H1 (cell line): ENCODE results near the gene RPS28. TPM values are rescaled to one million over a fixed set of nuclear protein-coding genes. Genes with fewer than 3 reads are reported as not detected.
"Not testable (repeated sequence)": the region's sequence is repeated elsewhere in the genome, so short reads cannot be mapped to it uniquely, and the experiment has no call there.

Source experiments
- CTCF ChIA-PET: fragments of 300-600 bp; sonication (Branson Sonifier 250); formaldehyde crosslinking; loops from one replicate; lab custom pipeline; 2021; ENCODE audit not compliant: partially characterized antibody; lab: Charles Lee
- POLR2A ChIA-PET: fragments of 300-600 bp; sonication (Branson Sonifier 250); formaldehyde crosslinking; loops from one replicate; lab custom pipeline; 2021; ENCODE audit warnings: inconsistent platforms; ENCODE audit not compliant: partially characterized antibody; lab: Charles Lee
- DNase-seq, 2 experiments: peaks; one replicate each; pipeline versions ENCODE4 v3.0.0 to v3.0.0-alpha.2; 2010 to 2022; ENCODE audit warnings: low spot score in 2 of 2, low read depth in 1 of 2, mixed read lengths in 1 of 2
- FAIRE-seq: peaks from 2 replicates; lab custom pipeline; 2011; peaks lifted over from hg19 to GRCh38; lab: Jason Lieb, UNC
- H2AFZ ChIP-seq: 2 replicates; pipeline ENCODE4 v1.8.1; 2012; ENCODE audit warnings: low read length, inconsistent platforms
- H2AK5ac ChIP-seq: 2 replicates; pipeline ENCODE4 v1.6.1; 2013; ENCODE audit warnings: low read depth, low read length
- H2BK120ac ChIP-seq: replicated peaks from 2 replicates; pipeline ENCODE3; 2013; ENCODE audit warnings: low read depth, low read length, inconsistent platforms
- H2BK12ac ChIP-seq: 2 replicates; pipeline ENCODE4 v1.6.1; 2013; ENCODE audit warnings: low read depth, low read length
- H2BK15ac ChIP-seq: 2 replicates; pipeline ENCODE4 v1.6.1; 2013; ENCODE audit warnings: low read length
- H2BK20ac ChIP-seq: 2 replicates; pipeline ENCODE4 v1.6.1; 2013; ENCODE audit warnings: low read length
- H2BK5ac ChIP-seq: 2 replicates; pipeline ENCODE4 v1.6.1; 2013; ENCODE audit warnings: low read depth, low read length
- H3K14ac ChIP-seq: 2 replicates; pipeline ENCODE4 v1.6.1; 2013; ENCODE audit warnings: inconsistent platforms; ENCODE audit not compliant: insufficient read length
- H3K18ac ChIP-seq: 2 replicates; pipeline ENCODE4 v1.6.1; 2013; ENCODE audit warnings: low read length; ENCODE audit errors: extremely low read depth
- H3K23ac ChIP-seq: 2 replicates; pipeline ENCODE4 v1.6.1; 2013; ENCODE audit warnings: inconsistent platforms; ENCODE audit not compliant: insufficient read length
- H3K23me2 ChIP-seq: 2 replicates; pipeline ENCODE4 v1.6.1; 2013; ENCODE audit warnings: low read depth, low read length
- H3K27ac ChIP-seq: 2 replicates; pipeline ENCODE4 v1.6.1; 2011; ENCODE audit warnings: low read depth, low read length, inconsistent platforms
- H3K27me3 ChIP-seq, 4 experiments: replicated peaks in 1 of 4; 1 replicate in 1 of 4; 2 replicates in 3 of 4; pipeline versions ENCODE4 v1.6.1 to v1.8.1; 2011 to 2013; ENCODE audit warnings: low read length in 3 of 4, mild to moderate bottlenecking in 3 of 4, inconsistent platforms in 2 of 4, mixed read lengths in 2 of 4, moderate library complexity in 1 of 4; ENCODE audit not compliant: control insufficient read depth in 3 of 4, insufficient read depth in 3 of 4; ENCODE audit errors: extremely low read depth in 1 of 4
- H3K36me3 ChIP-seq, 4 experiments: 2 replicates each; pipeline versions ENCODE4 v1.6.1 to v1.8.1; 2011 to 2013; ENCODE audit warnings: mild to moderate bottlenecking in 4 of 4, low read length in 3 of 4, moderate library complexity in 2 of 4, control low read depth in 1 of 4, inconsistent platforms in 1 of 4; ENCODE audit not compliant: insufficient read depth in 4 of 4, control insufficient read depth in 2 of 4
- H3K4ac ChIP-seq: replicated peaks from 2 replicates; pipeline ENCODE3; 2013; ENCODE audit warnings: low read length, low read depth, mixed read lengths, inconsistent platforms; ENCODE audit not compliant: insufficient read length
- H3K4me1 ChIP-seq, 4 experiments: replicated peaks in 1 of 4; 1 replicate in 1 of 4; 2 replicates in 3 of 4; pipeline versions ENCODE4 v1.6.1 to v1.8.1; 2011 to 2013; ENCODE audit warnings: low read length in 3 of 4, inconsistent platforms in 2 of 4, mixed read lengths in 1 of 4; ENCODE audit not compliant: insufficient read depth in 4 of 4, control insufficient read depth in 3 of 4
- H3K4me2 ChIP-seq, 2 experiments: 2 replicates each; pipeline versions ENCODE4 v1.6.1 to v1.8.1; 2011 to 2013; ENCODE audit warnings: low read depth in 2 of 2, low read length in 2 of 2, control low read depth in 1 of 2, inconsistent platforms in 1 of 2, mild to moderate bottlenecking in 1 of 2; ENCODE audit not compliant: insufficient read depth in 1 of 2
- H3K4me3 ChIP-seq, 4 experiments: fragments of 200-600, 300-600 bp in 1 of 4; sonication (generic), shearing (Covaris generic), sonication (Bioruptor Twin) in 1 of 4; 2 replicates each; pipeline versions ENCODE4 v1.5.1 to v1.8.1; 2011 to 2016; ENCODE audit warnings: low read length in 4 of 4, low read depth in 3 of 4, control low read depth in 2 of 4, inconsistent platforms in 2 of 4, mild to moderate bottlenecking in 2 of 4, mixed read lengths in 1 of 4, moderate library complexity in 1 of 4; ENCODE audit not compliant: insufficient read depth in 2 of 4; ENCODE audit errors: extremely low read depth in 1 of 4
- H3K56ac ChIP-seq: replicated peaks from 2 replicates; pipeline ENCODE3; 2013; ENCODE audit warnings: low read depth, mild to moderate bottlenecking, mixed read lengths, low read length, inconsistent platforms; ENCODE audit not compliant: insufficient read length
- H3K79me1 ChIP-seq: 2 replicates; pipeline ENCODE4 v1.6.1; 2013; ENCODE audit warnings: low read depth, low read length, control low read depth
- H3K79me2 ChIP-seq, 2 experiments: 2 replicates each; pipeline versions ENCODE4 v1.6.1 to v1.8.1; 2012 to 2013; ENCODE audit warnings: low read length in 2 of 2, mild to moderate bottlenecking in 2 of 2, inconsistent platforms in 1 of 2; ENCODE audit not compliant: insufficient read depth in 2 of 2, control insufficient read depth in 1 of 2
- H3K9ac ChIP-seq, 4 experiments: replicated peaks in 1 of 4; 1 replicate in 1 of 4; 2 replicates in 3 of 4; pipeline versions ENCODE4 v1.6.1 to v1.8.1; 2011 to 2013; ENCODE audit warnings: low read depth in 3 of 4, low read length in 3 of 4, control low read depth in 2 of 4, mild to moderate bottlenecking in 2 of 4, moderate library complexity in 2 of 4, inconsistent platforms in 1 of 4; ENCODE audit errors: extremely low read depth in 1 of 4
- H3K9me3 ChIP-seq, 2 experiments: 2 replicates each; pipeline versions ENCODE4 v1.6.1 to v1.8.1; 2012 to 2013; ENCODE audit warnings: mild to moderate bottlenecking in 2 of 2, moderate library complexity in 2 of 2, control low read depth in 1 of 2, inconsistent platforms in 1 of 2, low read depth in 1 of 2, low read length in 1 of 2, mixed read lengths in 1 of 2; ENCODE audit not compliant: insufficient read depth in 2 of 2
- H4K20me1 ChIP-seq, 2 experiments: replicated peaks in 1 of 2; 2 replicates each; pipeline versions ENCODE3 to v1.8.1; 2011 to 2013; ENCODE audit warnings: inconsistent platforms in 2 of 2, low read length in 2 of 2, mild to moderate bottlenecking in 1 of 2; ENCODE audit not compliant: insufficient read depth in 2 of 2, control insufficient read depth in 1 of 2
- H4K5ac ChIP-seq: 2 replicates; pipeline ENCODE4 v1.6.1; 2013; ENCODE audit warnings: low read length, low read depth, mixed read lengths, inconsistent platforms; ENCODE audit not compliant: insufficient read length
- H4K8ac ChIP-seq: 2 replicates; pipeline ENCODE4 v1.8.0; 2013; ENCODE audit warnings: mild to moderate bottlenecking, moderate library complexity, low read length, inconsistent platforms; ENCODE audit not compliant: insufficient read depth; ENCODE audit errors: extremely low read depth
- H4K91ac ChIP-seq: replicated peaks from 2 replicates; pipeline ENCODE3; 2013; ENCODE audit warnings: low read length, mixed read lengths, inconsistent platforms; ENCODE audit not compliant: insufficient read length
- WGBS, 2 experiments: shearing (Covaris generic) in 1 of 2; methylation state at CpG; one replicate each; pipeline versions ENCODE4 v1.1.6 to v1.1.7; 2013 to 2015; ENCODE audit warnings: low lambda C conversion rate in 2 of 2, mixed read lengths in 2 of 2, inconsistent platforms in 1 of 2, low coverage in 1 of 2, missing lambda C conversion rate in 1 of 2; ENCODE audit not compliant: insufficient replicate concordance in 2 of 2, insufficient coverage in 1 of 2, insufficient read length in 1 of 2; ENCODE audit errors: extremely low coverage in 1 of 2, missing lambda C conversion rate in 1 of 2; 5-methylcytosine and 5-hydroxymethylcytosine counted together
- polyA plus RNA-seq, 7 experiments: library from polyadenylated mRNA; depleted of rRNA in 3 of 7; stranded (reverse) in 5 of 7; unstranded in 2 of 7; fragments of >200 nt in 5 of 7; fragments of 200-250 nt in 2 of 7; gene quantifications; 1 replicate in 5 of 7; 2 replicates in 1 of 7; 4 replicates in 1 of 7; pipeline versions ENCODE4 v1.2.1 to v1.2.3, GENCODE V29; 2011 to 2013; ENCODE audit warnings: missing spikeins in 2 of 7, mixed read lengths in 2 of 7
- total RNA-seq: library from RNA; stranded (reverse); fragmentation: NEBNext Ultra II Directional; extraction: Animal tissue kit (Norgen Biotek cat#: 25700); gene quantifications from 2 replicates; pipeline ENCODE4 v1.2.1, GENCODE V29; 2021

Gene RPS28
- total and polyA plus RNA-seq, 2 of the 8 experiments (the other 6 are each of a cell fraction or from before 2014, with no cell fraction given) = 1,241 to 1,699 TPM

GRCh38 chr19:8352845-8353244 is 31.5 kb downstream of the RPS28 start:
- ChIA-PET POLR2A (interaction anchor here (0.8 to 2.1 kb wide), 12 partner anchors 10 to 110 kb away, joined by 3 to 11 read pairs (median 4); partner anchors contain the start of genes ANGPTL4 and RAB11B), CTCF (interaction anchor here (0.6 to 6.6 kb wide), 38 partner anchors 11 to 233 kb away, joined by 3 to 68 read pairs (median 8); partner anchors contain the start of genes ANGPTL4, HNRNPM, KANK3 and MARCHF2)
- not testable (repeated sequence) for H4K5ac ChIP-seq, H2AK5ac ChIP-seq, H4K8ac ChIP-seq, FAIRE-seq, H3K27me3 ChIP-seq, H3K36me3 ChIP-seq, H3K79me1 ChIP-seq, H2BK12ac ChIP-seq, H4K20me1 ChIP-seq, H2BK20ac ChIP-seq, H3K79me2 ChIP-seq, H3K9me3 ChIP-seq, H3K23ac ChIP-seq, H3K56ac ChIP-seq, DNase-seq, H3K4ac ChIP-seq, H2BK120ac ChIP-seq, H3K14ac ChIP-seq, H2AFZ ChIP-seq, H3K23me2 ChIP-seq, H3K9ac ChIP-seq, H2BK5ac ChIP-seq, H3K18ac ChIP-seq, H2BK15ac ChIP-seq, H4K91ac ChIP-seq, H3K27ac ChIP-seq, H3K4me1 ChIP-seq
- 57% methylated on average over 5 of the region's 5 CpGs; no CpG with 5 or more reads in 1 of the 2 experiments for WGBS, 2 experiments
- Histone ChIP-seq H3K4me2 (peak overlapping the region; percentile 56 to 64; a peak in 2 of 4 replicates), H3K4me3 (peak overlapping the region in 1 of 4 experiments; percentile 41; a peak in 2 of 8 replicates)
